ENCODE measurements around the gene KCNK13.

- no peak for TF ChIP-seq CTCF (conservative IDR thresholded peaks at IDR 0.05; ENCODE audit: low read depth, low read length)
- no peak for TF ChIP-seq POLR2A (IDR thresholded peaks at IDR 0.05; ENCODE audit: low read depth, low read length)
- TF ChIP-seq CEBPB (IDR thresholded peaks at IDR 0.05; ENCODE audit: low read depth, low read length) = no peak
These were observed 97.4 kb downstream of the KCNK13 start for GRCh38 chr14:90159146-90159545.
